PC-9 (cell line): ENCODE results near the gene MMP15.

ENCODE experiments used
- EZH2 ChIP-seq: fragments of 200-600 bp; sonication (generic); IDR thresholded peaks from 2 replicates; pipeline ENCODE4 v1.8.0; 2017; ENCODE audit warnings: antibody characterized with exemption, low read depth
- TF ChIP-seq, protein P1 (sequence below): fragments of 200-600 bp; sonication (generic); conservative IDR thresholded peaks from 2 replicates; pipeline ENCODE4 v1.6.1; 2017; ENCODE audit warnings: mixed run types, antibody characterized with exemption, mild to moderate bottlenecking, moderate library complexity

DNA sequence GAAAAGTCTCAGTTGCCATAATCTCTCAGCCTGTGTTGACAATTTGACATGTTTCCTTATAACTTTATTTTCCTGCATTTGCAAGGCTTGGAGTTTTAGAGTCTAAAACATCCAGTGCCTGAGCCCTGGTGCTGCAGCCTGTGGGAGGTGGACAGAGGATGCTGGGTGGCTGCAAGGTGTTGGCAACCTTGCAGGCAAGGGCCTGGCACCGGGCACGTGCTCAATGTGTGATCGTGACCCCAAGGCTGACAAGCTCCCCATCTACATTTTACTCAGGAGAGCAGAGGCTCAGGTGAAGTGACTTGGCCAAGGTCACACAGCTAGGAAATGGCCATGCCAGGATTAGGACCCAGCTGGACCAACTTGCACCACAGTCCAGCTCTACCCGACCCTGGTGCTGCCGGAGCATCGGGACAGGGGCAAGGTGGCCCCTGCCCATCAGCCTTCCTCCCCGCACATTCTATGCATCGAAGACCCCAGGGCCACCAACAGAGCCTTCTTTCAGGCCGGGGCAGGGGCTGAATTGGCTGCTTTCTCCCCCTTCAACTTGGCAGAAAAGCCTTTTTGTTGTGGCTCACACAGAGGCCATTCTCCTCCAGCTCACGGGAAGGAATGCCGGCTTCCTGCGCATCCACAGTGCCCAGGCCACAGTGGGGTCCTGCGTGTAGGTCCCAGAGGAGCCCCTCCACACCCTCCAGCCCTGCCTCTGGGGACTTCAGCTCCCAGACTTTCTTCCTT is 23.1 kb downstream of the MMP15 start:
- TF ChIP-seq, protein P1, sequence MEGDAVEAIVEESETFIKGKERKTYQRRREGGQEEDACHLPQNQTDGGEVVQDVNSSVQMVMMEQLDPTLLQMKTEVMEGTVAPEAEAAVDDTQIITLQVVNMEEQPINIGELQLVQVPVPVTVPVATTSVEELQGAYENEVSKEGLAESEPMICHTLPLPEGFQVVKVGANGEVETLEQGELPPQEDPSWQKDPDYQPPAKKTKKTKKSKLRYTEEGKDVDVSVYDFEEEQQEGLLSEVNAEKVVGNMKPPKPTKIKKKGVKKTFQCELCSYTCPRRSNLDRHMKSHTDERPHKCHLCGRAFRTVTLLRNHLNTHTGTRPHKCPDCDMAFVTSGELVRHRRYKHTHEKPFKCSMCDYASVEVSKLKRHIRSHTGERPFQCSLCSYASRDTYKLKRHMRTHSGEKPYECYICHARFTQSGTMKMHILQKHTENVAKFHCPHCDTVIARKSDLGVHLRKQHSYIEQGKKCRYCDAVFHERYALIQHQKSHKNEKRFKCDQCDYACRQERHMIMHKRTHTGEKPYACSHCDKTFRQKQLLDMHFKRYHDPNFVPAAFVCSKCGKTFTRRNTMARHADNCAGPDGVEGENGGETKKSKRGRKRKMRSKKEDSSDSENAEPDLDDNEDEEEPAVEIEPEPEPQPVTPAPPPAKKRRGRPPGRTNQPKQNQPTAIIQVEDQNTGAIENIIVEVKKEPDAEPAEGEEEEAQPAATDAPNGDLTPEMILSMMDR: no peak
- TF ChIP-seq EZH2: no peak
